PFSK-1 (cell line): ENCODE results near the gene WDFY2.

ENCODE experiments used
- FOXP2 ChIP-seq: optimal IDR thresholded peaks from 2 replicates; pipeline ENCODE3; 2011; ENCODE audit warnings: borderline replicate concordance, control low read depth, inconsistent platforms; ENCODE audit not compliant: insufficient read depth; ENCODE audit errors: extremely low read length, extremely low read depth
- POLR2AphosphoS5 ChIP-seq: IDR thresholded peaks from 2 replicates; pipeline ENCODE4 v1.6.1; 2012; ENCODE audit warnings: low read depth, mild to moderate bottlenecking, control low read depth, low read length, moderate library complexity
- SIN3A ChIP-seq: IDR thresholded peaks from 2 replicates; pipeline ENCODE4 v1.6.1; 2012; ENCODE audit warnings: mild to moderate bottlenecking, low read length, moderate library complexity, borderline replicate concordance; ENCODE audit not compliant: insufficient read depth
- TAF1 ChIP-seq: IDR thresholded peaks from 2 replicates; pipeline ENCODE4 v1.6.1; 2012; ENCODE audit warnings: low read length, control low read depth, borderline replicate concordance; ENCODE audit not compliant: insufficient read depth
- TF ChIP-seq, protein P1 (sequence below), 2 experiments: IDR thresholded peaks; 2 replicates each; pipeline versions ENCODE4 v1.6.1 to v1.8.0; 2011 to 2012; ENCODE audit warnings: low read depth in 2 of 2, low read length in 2 of 2, control low read depth in 1 of 2, inconsistent platforms in 1 of 2, mild to moderate bottlenecking in 1 of 2, moderate library complexity in 1 of 2; ENCODE audit not compliant: insufficient read depth in 1 of 2

Gene WDFY2

DNA sequence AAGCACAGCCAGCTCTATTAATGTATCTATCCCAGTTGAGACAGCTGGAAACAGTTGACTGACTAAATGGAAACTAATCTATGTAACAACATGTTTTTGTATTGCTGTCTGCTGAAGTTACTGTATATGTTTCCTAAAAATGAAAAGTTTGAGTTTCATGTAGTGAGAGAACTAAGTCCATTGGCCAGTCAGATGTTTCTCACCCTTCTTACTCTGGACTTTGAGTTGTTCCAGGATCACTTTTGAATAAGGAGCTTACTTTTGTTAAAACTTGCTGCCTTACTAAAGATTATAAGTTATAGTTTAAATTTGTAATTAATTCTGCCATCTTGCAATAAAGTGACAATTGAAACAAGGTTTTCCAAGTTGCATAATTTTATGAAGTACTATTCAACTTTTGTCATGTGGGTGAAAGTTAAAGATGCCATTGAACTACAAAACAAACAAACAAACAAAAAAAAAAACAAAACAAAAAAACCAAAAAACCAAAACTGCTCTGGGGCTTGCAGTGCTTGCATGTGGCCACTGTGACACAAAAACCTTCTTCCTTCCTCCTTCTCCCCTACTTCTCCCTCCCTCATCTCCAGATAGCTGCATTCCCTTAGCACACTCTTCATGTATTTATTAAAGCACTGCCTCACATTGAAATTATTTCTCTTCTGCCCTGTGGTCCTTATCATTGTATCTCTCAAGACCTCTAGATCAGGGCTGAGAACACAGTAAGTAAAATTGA is 15.3 kb downstream of the WDFY2 start:
- no peak for TF ChIP-seq SIN3A
- no peak for TF ChIP-seq TAF1
- TF ChIP-seq, protein P1, sequence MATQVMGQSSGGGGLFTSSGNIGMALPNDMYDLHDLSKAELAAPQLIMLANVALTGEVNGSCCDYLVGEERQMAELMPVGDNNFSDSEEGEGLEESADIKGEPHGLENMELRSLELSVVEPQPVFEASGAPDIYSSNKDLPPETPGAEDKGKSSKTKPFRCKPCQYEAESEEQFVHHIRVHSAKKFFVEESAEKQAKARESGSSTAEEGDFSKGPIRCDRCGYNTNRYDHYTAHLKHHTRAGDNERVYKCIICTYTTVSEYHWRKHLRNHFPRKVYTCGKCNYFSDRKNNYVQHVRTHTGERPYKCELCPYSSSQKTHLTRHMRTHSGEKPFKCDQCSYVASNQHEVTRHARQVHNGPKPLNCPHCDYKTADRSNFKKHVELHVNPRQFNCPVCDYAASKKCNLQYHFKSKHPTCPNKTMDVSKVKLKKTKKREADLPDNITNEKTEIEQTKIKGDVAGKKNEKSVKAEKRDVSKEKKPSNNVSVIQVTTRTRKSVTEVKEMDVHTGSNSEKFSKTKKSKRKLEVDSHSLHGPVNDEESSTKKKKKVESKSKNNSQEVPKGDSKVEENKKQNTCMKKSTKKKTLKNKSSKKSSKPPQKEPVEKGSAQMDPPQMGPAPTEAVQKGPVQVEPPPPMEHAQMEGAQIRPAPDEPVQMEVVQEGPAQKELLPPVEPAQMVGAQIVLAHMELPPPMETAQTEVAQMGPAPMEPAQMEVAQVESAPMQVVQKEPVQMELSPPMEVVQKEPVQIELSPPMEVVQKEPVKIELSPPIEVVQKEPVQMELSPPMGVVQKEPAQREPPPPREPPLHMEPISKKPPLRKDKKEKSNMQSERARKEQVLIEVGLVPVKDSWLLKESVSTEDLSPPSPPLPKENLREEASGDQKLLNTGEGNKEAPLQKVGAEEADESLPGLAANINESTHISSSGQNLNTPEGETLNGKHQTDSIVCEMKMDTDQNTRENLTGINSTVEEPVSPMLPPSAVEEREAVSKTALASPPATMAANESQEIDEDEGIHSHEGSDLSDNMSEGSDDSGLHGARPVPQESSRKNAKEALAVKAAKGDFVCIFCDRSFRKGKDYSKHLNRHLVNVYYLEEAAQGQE (IDR thresholded peaks at IDR 0.05; ENCODE audit: insufficient read depth in 1 of 2, low read depth in 2 of 2, low read length in 2 of 2), result no peak
- TF ChIP-seq FOXP2, result no peak
- no peak for TF ChIP-seq POLR2AphosphoS5

DNA sequence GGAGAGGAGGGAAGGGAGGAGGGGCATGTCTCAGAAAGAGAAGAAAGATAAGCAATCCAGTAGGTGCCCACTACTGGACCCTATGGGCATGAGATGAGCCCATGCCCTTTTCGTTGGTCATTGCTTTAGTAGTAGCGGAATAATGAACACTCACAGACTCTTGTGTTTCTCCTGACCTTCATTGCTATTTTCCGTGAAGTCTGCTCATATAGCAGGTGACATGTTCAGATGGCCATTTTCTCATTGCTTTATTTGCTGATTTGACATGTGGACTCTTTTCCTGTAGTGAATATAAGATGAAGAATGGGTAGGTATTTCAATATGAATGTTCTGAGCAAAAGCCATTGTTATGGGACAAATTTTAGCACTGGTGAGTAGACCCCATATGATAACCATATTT is 16.4 kb downstream of the WDFY2 start:
- no peak for TF ChIP-seq TAF1
- TF ChIP-seq, protein P1 (IDR thresholded peaks at IDR 0.05; ENCODE audit: insufficient read depth in 1 of 2, low read depth in 2 of 2, low read length in 2 of 2), result no peak
- TF ChIP-seq POLR2AphosphoS5, result no peak
- no peak for TF ChIP-seq FOXP2
- TF ChIP-seq SIN3A, result no peak

DNA sequence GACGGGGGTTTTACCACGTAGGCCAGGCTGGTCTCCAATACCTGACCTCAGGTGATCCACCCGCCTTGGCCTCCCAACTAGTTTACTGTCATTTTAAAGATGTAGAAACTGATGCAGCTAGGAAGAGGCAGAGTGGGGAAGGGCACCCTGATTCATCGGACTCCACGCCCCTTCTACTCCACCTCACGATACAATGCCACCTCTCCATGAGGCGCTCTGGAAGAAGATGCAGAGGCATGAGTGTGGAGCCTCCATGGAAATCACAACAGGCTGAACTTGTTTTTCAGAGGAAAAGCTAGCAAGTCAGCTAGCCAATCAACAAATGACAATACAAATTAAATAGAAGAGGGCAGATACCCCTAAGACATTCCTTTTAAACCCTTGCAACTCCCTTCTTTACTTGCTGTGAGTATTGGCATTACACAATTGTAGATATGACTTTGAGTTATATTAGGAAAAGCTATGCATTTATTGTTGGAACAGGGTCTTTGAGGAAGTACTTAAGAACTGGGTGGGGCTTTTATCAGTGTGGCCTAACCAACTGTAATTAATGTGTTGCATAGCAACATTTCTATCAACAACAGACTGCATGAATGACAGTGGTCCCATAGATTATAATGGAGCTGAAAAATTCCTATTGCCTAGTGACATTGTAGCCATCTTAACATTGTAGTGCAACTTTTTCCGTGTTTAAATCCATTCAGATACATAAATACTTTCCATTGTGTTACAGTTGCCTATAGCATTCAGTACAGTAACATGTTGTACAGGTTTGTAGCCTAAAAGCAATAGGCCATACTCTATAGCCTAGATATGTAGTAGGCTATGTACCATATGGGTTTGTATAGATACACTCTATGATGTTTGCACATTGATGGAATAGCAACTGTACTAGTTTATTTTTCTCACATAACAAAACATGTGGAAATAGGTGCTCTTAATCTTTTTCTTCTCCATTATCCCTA is 17.6 kb downstream of the WDFY2 start:
- TF ChIP-seq TAF1, result no peak
- TF ChIP-seq POLR2AphosphoS5, result no peak
- no peak for TF ChIP-seq SIN3A

DNA sequence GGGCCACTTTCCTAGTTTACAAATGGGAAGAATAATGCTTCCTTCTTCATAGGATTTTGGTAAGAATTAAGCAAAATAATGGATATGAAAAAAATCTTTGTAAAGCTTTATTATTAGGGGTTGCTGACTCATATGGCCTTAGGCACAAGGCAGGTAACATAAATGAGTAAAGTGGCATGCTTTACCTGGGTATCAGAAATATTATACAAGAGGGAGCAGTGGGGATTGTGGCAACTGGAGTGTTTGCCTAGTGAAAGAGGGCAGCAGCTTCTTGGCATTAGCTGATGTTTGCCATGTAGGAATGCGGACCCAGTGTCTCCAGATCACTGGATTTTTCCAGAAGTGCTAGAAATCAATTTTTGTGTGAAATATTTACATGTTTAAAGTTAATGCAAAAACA is 19.5 kb downstream of the WDFY2 start:
- TF ChIP-seq TAF1 (no peak), SIN3A (no peak), FOXP2 (no peak), POLR2AphosphoS5 (no peak)
- TF ChIP-seq, protein P1 (IDR thresholded peaks at IDR 0.05; ENCODE audit: insufficient read depth in 1 of 2, low read depth in 2 of 2, low read length in 2 of 2), result no peak

DNA sequence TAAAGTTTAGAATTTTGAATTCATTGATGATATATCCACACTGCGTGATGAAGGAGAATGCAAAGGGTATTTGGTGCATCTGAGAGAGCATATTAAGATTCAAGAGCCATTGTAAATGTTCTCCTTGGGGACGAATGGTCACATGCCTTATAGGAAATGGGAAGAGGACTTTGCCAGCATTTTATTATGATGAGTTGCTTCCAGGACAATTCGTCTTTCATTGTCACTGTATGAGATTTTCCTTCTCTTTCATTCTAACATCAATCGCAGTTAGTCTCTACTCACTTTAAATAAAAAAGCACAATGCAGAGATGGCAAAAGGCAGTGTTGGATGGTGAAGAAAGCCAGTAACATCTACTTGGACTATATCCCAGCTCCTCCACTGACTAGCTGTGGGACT is 21.4 kb downstream of the WDFY2 start:
- TF ChIP-seq FOXP2, result no peak
- no peak for TF ChIP-seq SIN3A
- no peak for TF ChIP-seq TAF1
- TF ChIP-seq, protein P1 (IDR thresholded peaks at IDR 0.05; ENCODE audit: insufficient read depth in 1 of 2, low read depth in 2 of 2, low read length in 2 of 2), result no peak
- TF ChIP-seq POLR2AphosphoS5, result no peak
